Kidney glomerular epithelial cell (primary cell): ENCODE results near the gene MYOM1.
"Not testable (repeated sequence)": the region's sequence is repeated elsewhere in the genome, so short reads cannot be mapped to it uniquely, and the experiment has no call there.

Experiments
- DNase-seq: peaks from one replicate; lab custom pipeline; 2025; lab: John Stamatoyannopoulos, UW

The MYOM1 gene

GRCh38 chr18:3084206-3084605 lies 135.6 kb downstream of the MYOM1 start:
- no peak for DNase-seq

- no peak for DNase-seq
Measured at GRCh38 chr18:3083766-3084165, 136.0 kb downstream of the MYOM1 start.

- peak; percentile 33 for DNase-seq
Measured at GRCh38 chr18:3081584-3081991, 138.2 kb downstream of the MYOM1 start.

- DNase-seq, result no peak
Measured at GRCh38 chr18:3079653-3080052, 140.1 kb downstream of the MYOM1 start.

- DNase-seq, result no peak
Measured at GRCh38 chr18:3075491-3075890, 144.3 kb downstream of the MYOM1 start.

- DNase-seq, result no peak
Measured at GRCh38 chr18:3074087-3074486, 145.7 kb downstream of the MYOM1 start.

GRCh38 chr18:3073353-3073752 lies 146.4 kb downstream of the MYOM1 start:
- DNase-seq, result not testable (repeated sequence)

- no peak for DNase-seq
Measured at GRCh38 chr18:3071676-3072075, 148.1 kb downstream of the MYOM1 start.

- no peak for DNase-seq
Measured at GRCh38 chr18:3069671-3070433, 149.9 kb downstream of the MYOM1 start.

GRCh38 chr18:3067722-3068121 lies 152.0 kb downstream of the MYOM1 start:
- no peak for DNase-seq

GRCh38 chr18:3067165-3067661 lies 152.6 kb downstream of the MYOM1 start:
- DNase-seq, result no peak

- DNase-seq, result no peak
Measured at GRCh38 chr18:3066341-3067110, 153.2 kb downstream of the MYOM1 start.

GRCh38 chr18:3063766-3064165 lies 156.0 kb downstream of the MYOM1 start:
- not testable (repeated sequence) for DNase-seq

GRCh38 chr18:3062798-3063680 lies 156.7 kb downstream of the MYOM1 start:
- no peak for DNase-seq

GRCh38 chr18:3061581-3062312 lies 158.0 kb downstream of the MYOM1 start:
- no peak for DNase-seq

GRCh38 chr18:3060667-3061580 lies 158.8 kb downstream of the MYOM1 start:
- no peak for DNase-seq

GRCh38 chr18:3059272-3059671 lies 160.5 kb downstream of the MYOM1 start:
- no peak for DNase-seq

GRCh38 chr18:3058328-3059191 lies 161.2 kb downstream of the MYOM1 start:
- DNase-seq, result no peak

GRCh38 chr18:3057526-3057925 lies 162.2 kb downstream of the MYOM1 start:
- no peak for DNase-seq
